Left kidney (tissue), 2 donors: ENCODE results near the gene ADGB. TPM values are rescaled to one million over a fixed set of nuclear protein-coding genes. Genes with fewer than 3 reads are reported as not detected.

ENCODE experiments used
- DNase-seq: peaks from one replicate; pipeline ENCODE4 v3.0.0-alpha.2; 2013
- polyA plus RNA-seq: library from polyadenylated mRNA; unstranded; fragments of 120-200 nt; gene quantifications from one replicate; pipeline ENCODE4 v1.2.1, GENCODE V29; 2013; ENCODE audit not compliant: insufficient read length

Gene ADGB
- polyA plus RNA-seq, 1 donor = 0.62 TPM

GRCh38 chr6:146634022-146634421 is 35.2 kb downstream of the ADGB start:
- DNase-seq = no peak

- DNase-seq = no peak
Observed at GRCh38 chr6:146635165-146635564, 36.4 kb downstream of the ADGB start.

GRCh38 chr6:146636481-146636880 is 37.7 kb downstream of the ADGB start:
- no peak for DNase-seq

GRCh38 chr6:146642921-146643320 is 44.1 kb downstream of the ADGB start:
- DNase-seq = no peak

GRCh38 chr6:146650799-146651481 is 52.2 kb downstream of the ADGB start:
- DNase-seq = no peak

- DNase-seq = no peak
Observed at GRCh38 chr6:146651482-146651863, 52.7 kb downstream of the ADGB start.

GRCh38 chr6:146657432-146657831 is 58.7 kb downstream of the ADGB start:
- DNase-seq = no peak

- DNase-seq = no peak
Observed at GRCh38 chr6:146664871-146665360, 66.1 kb downstream of the ADGB start.

GRCh38 chr6:146666909-146667308 is 68.1 kb downstream of the ADGB start:
- no peak for DNase-seq

GRCh38 chr6:146670161-146670560 is 71.4 kb downstream of the ADGB start:
- DNase-seq = no peak

- no peak for DNase-seq
Observed at GRCh38 chr6:146673069-146673468, 74.3 kb downstream of the ADGB start.

- no peak for DNase-seq
Observed at GRCh38 chr6:146679386-146679785, 80.6 kb downstream of the ADGB start.

GRCh38 chr6:146682919-146683318 is 84.1 kb downstream of the ADGB start:
- DNase-seq = no peak

GRCh38 chr6:146689806-146690205 is 91.0 kb downstream of the ADGB start:
- DNase-seq = no peak

- no peak for DNase-seq
Observed at GRCh38 chr6:146693342-146693741, 94.6 kb downstream of the ADGB start.

- no peak for DNase-seq
Observed at GRCh38 chr6:146697921-146698320, 99.1 kb downstream of the ADGB start.

- peak; percentile 88 for DNase-seq
Observed at GRCh38 chr6:146700078-146700686, 101.4 kb downstream of the ADGB start.

- DNase-seq = no peak
Observed at GRCh38 chr6:146701632-146702031, 102.9 kb downstream of the ADGB start.

GRCh38 chr6:146709036-146709622 is 110.4 kb downstream of the ADGB start:
- no peak for DNase-seq

- no peak for DNase-seq
Observed at GRCh38 chr6:146719387-146719786, 120.6 kb downstream of the ADGB start.

GRCh38 chr6:146739696-146740095 is 140.9 kb downstream of the ADGB start:
- no peak for DNase-seq

GRCh38 chr6:146741609-146742008 is 142.8 kb downstream of the ADGB start:
- DNase-seq = no peak

GRCh38 chr6:146753306-146753705 is 154.5 kb downstream of the ADGB start:
- no peak for DNase-seq

- DNase-seq = no peak
Observed at GRCh38 chr6:146767632-146768031, 168.9 kb downstream of the ADGB start.
